ENCODE data around the gene CTDSPL. TPM values are rescaled to one million over a fixed set of nuclear protein-coding genes. Genes with fewer than 3 reads are reported as not detected.
A peak's percentile ranks its signal among the peaks of the same experiment; 100 is the strongest.

The CTDSPL gene
- total and polyA plus RNA-seq, 2 of the 13 experiments (the other 11 are each of a cell fraction or from before 2014, with no cell fraction given) = 26.1 to 142 TPM

DNA sequence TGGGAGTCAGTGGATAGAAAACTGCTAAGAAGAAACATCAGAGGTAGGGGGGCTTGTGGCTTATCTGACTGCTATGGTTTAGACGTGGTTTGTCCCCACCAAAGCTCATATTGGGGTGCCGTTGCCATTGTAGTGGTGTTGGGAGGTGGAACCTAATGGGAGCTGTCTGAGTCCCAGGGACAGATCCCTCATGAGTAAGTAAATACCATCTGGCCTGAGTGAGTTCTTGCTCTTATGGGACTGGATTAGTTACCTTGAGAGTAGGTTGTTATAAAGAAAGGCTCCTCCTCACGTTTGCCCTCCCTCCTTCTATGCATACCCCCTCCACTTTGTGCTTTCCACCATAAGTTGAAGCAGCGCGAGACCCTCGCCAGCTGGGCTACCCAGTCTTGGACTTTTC lies 75.5 kb downstream of the CTDSPL start:
- CTCF ChIA-PET (ENCODE audit: low intra/inter-chr PET ratio, low total read pairs) = no interaction called here
- H3K27ac ChIP-seq (ENCODE audit: extremely low read length, insufficient read depth, low read length) = peak overlapping the region; percentile 86
- H3K4me1 ChIP-seq (ENCODE audit: insufficient read depth, low read length) = peaks cover 84% of the 10 kb centered on the region
- ATAC-seq = no peak
- no peaks in the 10 kb centered on the region for H3K27me3 ChIP-seq (ENCODE audit: control insufficient read depth in 1 of 2, insufficient read depth in 2 of 2, low read length in 2 of 2)
- intact Hi-C loops (cut with micrococcal nuclease; ENCODE audit: unreplicated experiment) = loop anchor here (2.0 kb wide), 1 partner anchor 28 kb away; no protein-coding TSS in a partner anchor
- in situ Hi-C loops (cut with HindIII; ENCODE audit: extremely low pct_ligation_motif_present, low pct_unique_long_range_greater_than_20kb) = no loop called here
- no peak overlapping the region; a peak in 1 of 6 replicates for H3K4me3 ChIP-seq (replicated peaks in 1 of 3; ENCODE audit: insufficient read depth in 1 of 3, low read depth in 2 of 3, low read length in 3 of 3)
- peak overlapping the region; percentile 64 for H3K4me2 ChIP-seq (ENCODE audit: low read depth, low read length)
- peak overlapping the region; percentile 53 for H3K9ac ChIP-seq (ENCODE audit: insufficient read depth, low read depth, low read length)
- WGBS (ENCODE audit: low lambda C conversion rate) = 76% methylated on average over 6 of the region's 6 CpGs
- no peaks in the 10 kb centered on the region for H4K20me1 ChIP-seq (ENCODE audit: insufficient read depth, low read length)
- H2AFZ ChIP-seq (ENCODE audit: low read length) = no peak overlapping the region
- H3K9me3 ChIP-seq (ENCODE audit: low read length) = no peaks in the 10 kb centered on the region
- H3K79me2 ChIP-seq (ENCODE audit: insufficient read depth, low read length) = peaks cover 76% of the 10 kb centered on the region
- FAIRE-seq = peak; percentile 36
- DNase-seq (ENCODE audit: low spot score) = no peak
- peaks cover 0 to 6% of the 10 kb centered on the region in 2 experiments; a peak in 1 of 5 replicates for H3K36me3 ChIP-seq (replicated peaks in 1 of 2; ENCODE audit: control insufficient read depth in 1 of 2, insufficient read depth in 2 of 2, low read length in 2 of 2)
- no TSS peak for BruUV-seq (replicated peaks)
- POLR2A ChIA-PET = interaction anchor here (0.7 to 6.5 kb wide), 4 partner anchors 9 to 30 kb away, joined by 3 to 72 read pairs (median 9); no protein-coding TSS in a partner anchor
- TF ChIP-seq ATF3 (CRISPR knock-in tag; IDR thresholded peaks at IDR 0.05) = no peak
- TF ChIP-seq ZNF7 (CRISPR knock-in tag; IDR thresholded peaks at IDR 0.05) = no peak
- no peak for TF ChIP-seq ZHX2 (IDR thresholded peaks at IDR 0.05; ENCODE audit: low read depth)
- TF ChIP-seq ZHX2 (CRISPR knock-in tag; IDR thresholded peaks at IDR 0.05; ENCODE audit: borderline replicate concordance) = no peak
- no peak for TF ChIP-seq NR2F6 (IDR thresholded peaks at IDR 0.05)
- no peak for TF ChIP-seq NR2F6 (CRISPR knock-in tag; IDR thresholded peaks at IDR 0.05)
- TF ChIP-seq SIX4 (CRISPR knock-in tag; IDR thresholded peaks at IDR 0.05) = no peak
- no peak for TF ChIP-seq KIAA2018 (CRISPR knock-in tag; IDR thresholded peaks at IDR 0.05; ENCODE audit: borderline replicate concordance)
- TF ChIP-seq DMAP1 (CRISPR knock-in tag; IDR thresholded peaks at IDR 0.05) = no peak
- TF ChIP-seq ZNF12 (CRISPR knock-in tag; IDR thresholded peaks at IDR 0.05) = no peak
- TF ChIP-seq ZSCAN25 (CRISPR knock-in tag; IDR thresholded peaks at IDR 0.05) = no peak
- no peak for TF ChIP-seq ZNF260 (CRISPR knock-in tag; IDR thresholded peaks at IDR 0.05; ENCODE audit: borderline replicate concordance, low read depth)

Data from HepG2 (cell line).